Measurements from ENCODE around the gene MRPL41.

- TF ChIP-seq GABPA (IDR thresholded peaks at IDR 0.05; ENCODE audit: low read depth): no peak
- TF ChIP-seq CTCF (IDR thresholded peaks at IDR 0.05; ENCODE audit: insufficient read depth, low read length): no peak
- TF ChIP-seq POLR2AphosphoS5 (IDR thresholded peaks at IDR 0.05; ENCODE audit: low read depth): no peak
- no peak for TF ChIP-seq REST (IDR thresholded peaks at IDR 0.05; ENCODE audit: insufficient replicate concordance, low read depth)
These were observed 8.3 kb upstream of the MRPL41 start for GRCh38 chr9:137543237-137543963.

Data from HL-60 (cell line).